ENCODE measurements around the gene SLC25A34. TPM values are rescaled to one million over a fixed set of nuclear protein-coding genes. Genes with fewer than 3 reads are reported as not detected.

The SLC25A34 gene
- total and polyA plus RNA-seq, 2 of the 13 experiments (the other 11 are each of a cell fraction or from before 2014, with no cell fraction given): 0.13 to 0.18 TPM

- TF ChIP-seq, protein P1, sequence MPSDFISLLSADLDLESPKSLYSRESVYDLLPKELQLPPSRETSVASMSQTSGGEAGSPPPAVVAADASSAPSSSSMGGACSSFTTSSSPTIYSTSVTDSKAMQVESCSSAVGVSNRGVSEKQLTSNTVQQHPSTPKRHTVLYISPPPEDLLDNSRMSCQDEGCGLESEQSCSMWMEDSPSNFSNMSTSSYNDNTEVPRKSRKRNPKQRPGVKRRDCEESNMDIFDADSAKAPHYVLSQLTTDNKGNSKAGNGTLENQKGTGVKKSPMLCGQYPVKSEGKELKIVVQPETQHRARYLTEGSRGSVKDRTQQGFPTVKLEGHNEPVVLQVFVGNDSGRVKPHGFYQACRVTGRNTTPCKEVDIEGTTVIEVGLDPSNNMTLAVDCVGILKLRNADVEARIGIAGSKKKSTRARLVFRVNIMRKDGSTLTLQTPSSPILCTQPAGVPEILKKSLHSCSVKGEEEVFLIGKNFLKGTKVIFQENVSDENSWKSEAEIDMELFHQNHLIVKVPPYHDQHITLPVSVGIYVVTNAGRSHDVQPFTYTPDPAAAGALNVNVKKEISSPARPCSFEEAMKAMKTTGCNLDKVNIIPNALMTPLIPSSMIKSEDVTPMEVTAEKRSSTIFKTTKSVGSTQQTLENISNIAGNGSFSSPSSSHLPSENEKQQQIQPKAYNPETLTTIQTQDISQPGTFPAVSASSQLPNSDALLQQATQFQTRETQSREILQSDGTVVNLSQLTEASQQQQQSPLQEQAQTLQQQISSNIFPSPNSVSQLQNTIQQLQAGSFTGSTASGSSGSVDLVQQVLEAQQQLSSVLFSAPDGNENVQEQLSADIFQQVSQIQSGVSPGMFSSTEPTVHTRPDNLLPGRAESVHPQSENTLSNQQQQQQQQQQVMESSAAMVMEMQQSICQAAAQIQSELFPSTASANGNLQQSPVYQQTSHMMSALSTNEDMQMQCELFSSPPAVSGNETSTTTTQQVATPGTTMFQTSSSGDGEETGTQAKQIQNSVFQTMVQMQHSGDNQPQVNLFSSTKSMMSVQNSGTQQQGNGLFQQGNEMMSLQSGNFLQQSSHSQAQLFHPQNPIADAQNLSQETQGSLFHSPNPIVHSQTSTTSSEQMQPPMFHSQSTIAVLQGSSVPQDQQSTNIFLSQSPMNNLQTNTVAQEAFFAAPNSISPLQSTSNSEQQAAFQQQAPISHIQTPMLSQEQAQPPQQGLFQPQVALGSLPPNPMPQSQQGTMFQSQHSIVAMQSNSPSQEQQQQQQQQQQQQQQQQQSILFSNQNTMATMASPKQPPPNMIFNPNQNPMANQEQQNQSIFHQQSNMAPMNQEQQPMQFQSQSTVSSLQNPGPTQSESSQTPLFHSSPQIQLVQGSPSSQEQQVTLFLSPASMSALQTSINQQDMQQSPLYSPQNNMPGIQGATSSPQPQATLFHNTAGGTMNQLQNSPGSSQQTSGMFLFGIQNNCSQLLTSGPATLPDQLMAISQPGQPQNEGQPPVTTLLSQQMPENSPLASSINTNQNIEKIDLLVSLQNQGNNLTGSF (CRISPR knock-in tag; IDR thresholded peaks at IDR 0.05): no peak
- TF ChIP-seq, protein P2, sequence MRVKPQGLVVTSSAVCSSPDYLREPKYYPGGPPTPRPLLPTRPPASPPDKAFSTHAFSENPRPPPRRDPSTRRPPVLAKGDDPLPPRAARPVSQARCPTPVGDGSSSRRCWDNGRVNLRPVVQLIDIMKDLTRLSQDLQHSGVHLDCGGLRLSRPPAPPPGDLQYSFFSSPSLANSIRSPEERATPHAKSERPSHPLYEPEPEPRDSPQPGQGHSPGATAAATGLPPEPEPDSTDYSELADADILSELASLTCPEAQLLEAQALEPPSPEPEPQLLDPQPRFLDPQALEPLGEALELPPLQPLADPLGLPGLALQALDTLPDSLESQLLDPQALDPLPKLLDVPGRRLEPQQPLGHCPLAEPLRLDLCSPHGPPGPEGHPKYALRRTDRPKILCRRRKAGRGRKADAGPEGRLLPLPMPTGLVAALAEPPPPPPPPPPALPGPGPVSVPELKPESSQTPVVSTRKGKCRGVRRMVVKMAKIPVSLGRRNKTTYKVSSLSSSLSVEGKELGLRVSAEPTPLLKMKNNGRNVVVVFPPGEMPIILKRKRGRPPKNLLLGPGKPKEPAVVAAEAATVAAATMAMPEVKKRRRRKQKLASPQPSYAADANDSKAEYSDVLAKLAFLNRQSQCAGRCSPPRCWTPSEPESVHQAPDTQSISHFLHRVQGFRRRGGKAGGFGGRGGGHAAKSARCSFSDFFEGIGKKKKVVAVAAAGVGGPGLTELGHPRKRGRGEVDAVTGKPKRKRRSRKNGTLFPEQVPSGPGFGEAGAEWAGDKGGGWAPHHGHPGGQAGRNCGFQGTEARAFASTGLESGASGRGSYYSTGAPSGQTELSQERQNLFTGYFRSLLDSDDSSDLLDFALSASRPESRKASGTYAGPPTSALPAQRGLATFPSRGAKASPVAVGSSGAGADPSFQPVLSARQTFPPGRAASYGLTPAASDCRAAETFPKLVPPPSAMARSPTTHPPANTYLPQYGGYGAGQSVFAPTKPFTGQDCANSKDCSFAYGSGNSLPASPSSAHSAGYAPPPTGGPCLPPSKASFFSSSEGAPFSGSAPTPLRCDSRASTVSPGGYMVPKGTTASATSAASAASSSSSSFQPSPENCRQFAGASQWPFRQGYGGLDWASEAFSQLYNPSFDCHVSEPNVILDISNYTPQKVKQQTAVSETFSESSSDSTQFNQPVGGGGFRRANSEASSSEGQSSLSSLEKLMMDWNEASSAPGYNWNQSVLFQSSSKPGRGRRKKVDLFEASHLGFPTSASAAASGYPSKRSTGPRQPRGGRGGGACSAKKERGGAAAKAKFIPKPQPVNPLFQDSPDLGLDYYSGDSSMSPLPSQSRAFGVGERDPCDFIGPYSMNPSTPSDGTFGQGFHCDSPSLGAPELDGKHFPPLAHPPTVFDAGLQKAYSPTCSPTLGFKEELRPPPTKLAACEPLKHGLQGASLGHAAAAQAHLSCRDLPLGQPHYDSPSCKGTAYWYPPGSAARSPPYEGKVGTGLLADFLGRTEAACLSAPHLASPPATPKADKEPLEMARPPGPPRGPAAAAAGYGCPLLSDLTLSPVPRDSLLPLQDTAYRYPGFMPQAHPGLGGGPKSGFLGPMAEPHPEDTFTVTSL (CRISPR knock-in tag; IDR thresholded peaks at IDR 0.05; ENCODE audit: borderline replicate concordance): no peak
- TF ChIP-seq RXRB (CRISPR knock-in tag; IDR thresholded peaks at IDR 0.05; ENCODE audit: borderline replicate concordance): no peak
- TF ChIP-seq ZNF557 (CRISPR knock-in tag; IDR thresholded peaks at IDR 0.05): no peak
- no peak for TF ChIP-seq ZSCAN31 (CRISPR knock-in tag; IDR thresholded peaks at IDR 0.05; ENCODE audit: low read depth)
- TF ChIP-seq POGZ (CRISPR knock-in tag; IDR thresholded peaks at IDR 0.05): peak; percentile 25; the same call in 1 of the 2 replicates
- TF ChIP-seq ZNF180 (CRISPR knock-in tag; IDR thresholded peaks at IDR 0.05; ENCODE audit: borderline replicate concordance, low read depth): no peak
- TF ChIP-seq SMC3 (IDR thresholded peaks at IDR 0.05; ENCODE audit: low read length): no peak
- TF ChIP-seq ZNF317 (CRISPR knock-in tag; IDR thresholded peaks at IDR 0.05): 0 out of 2 replicates have a peak, but pooled peaks have one; percentile 11
- TF ChIP-seq, protein P3, sequence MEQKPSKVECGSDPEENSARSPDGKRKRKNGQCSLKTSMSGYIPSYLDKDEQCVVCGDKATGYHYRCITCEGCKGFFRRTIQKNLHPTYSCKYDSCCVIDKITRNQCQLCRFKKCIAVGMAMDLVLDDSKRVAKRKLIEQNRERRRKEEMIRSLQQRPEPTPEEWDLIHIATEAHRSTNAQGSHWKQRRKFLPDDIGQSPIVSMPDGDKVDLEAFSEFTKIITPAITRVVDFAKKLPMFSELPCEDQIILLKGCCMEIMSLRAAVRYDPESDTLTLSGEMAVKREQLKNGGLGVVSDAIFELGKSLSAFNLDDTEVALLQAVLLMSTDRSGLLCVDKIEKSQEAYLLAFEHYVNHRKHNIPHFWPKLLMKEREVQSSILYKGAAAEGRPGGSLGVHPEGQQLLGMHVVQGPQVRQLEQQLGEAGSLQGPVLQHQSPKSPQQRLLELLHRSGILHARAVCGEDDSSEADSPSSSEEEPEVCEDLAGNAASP (CRISPR knock-in tag; IDR thresholded peaks at IDR 0.05; ENCODE audit: borderline replicate concordance): no peak
- no peak for TF ChIP-seq MBD4 (IDR thresholded peaks at IDR 0.05; ENCODE audit: borderline replicate concordance, low read length)
- TF ChIP-seq ZNF260 (CRISPR knock-in tag; IDR thresholded peaks at IDR 0.05; ENCODE audit: borderline replicate concordance, low read depth): no peak
- no peak for TF ChIP-seq ZNF674 (CRISPR knock-in tag; IDR thresholded peaks at IDR 0.05; ENCODE audit: low read depth)
- no peak for TF ChIP-seq CCAR2 (optimal IDR thresholded peaks at IDR 0.05; ENCODE audit: low read depth, low read length)
- no peak for TF ChIP-seq ZNF850 (CRISPR knock-in tag; conservative IDR thresholded peaks at IDR 0.05)
- 0 out of 2 replicates have a peak, but pooled peaks have one; percentile 5 for TF ChIP-seq ZNF768 (CRISPR knock-in tag; IDR thresholded peaks at IDR 0.05)
- no peak for TF ChIP-seq ZBTB7A (CRISPR knock-in tag; IDR thresholded peaks at IDR 0.05)
- TF ChIP-seq NFE2L1 (CRISPR knock-in tag; IDR thresholded peaks at IDR 0.05; ENCODE audit: borderline replicate concordance): no peak
Observed at GRCh38 chr1:15742339-15742801, 6.3 kb downstream of the SLC25A34 start, which contains the start of gene TMEM82 (continued).
